Measurements from ENCODE around the gene EMILIN2. TPM values are rescaled to one million over a fixed set of nuclear protein-coding genes. Genes with fewer than 3 reads are reported as not detected.
A peak's percentile ranks its signal among the peaks of the same experiment; 100 is the strongest.

EMILIN2 gene
- total RNA-seq, 4 donors from 2014 or later = 10.8 to 24.2 (median 16.7) TPM

- Histone ChIP-seq H3K4me3 (no peak overlapping the region), H3K36me3 (peaks cover 57 to 97% (median 78%) of the 10 kb centered on the region in 4 donors), H3K27me3 (no peaks in the 10 kb centered on the region), H3K27ac (replicated peaks in 1 of 4) (no peak overlapping the region), H3K4me1 (peaks cover 0 to 22% (median 10%) of the 10 kb centered on the region in 4 donors), H3K9me3 (no peaks in the 10 kb centered on the region)
- WGBS = 86% methylated on average over 5 of the region's 5 CpGs
- TF ChIP-seq POLR2AphosphoS5 (IDR thresholded peaks at IDR 0.05) (no peak), CTCF (IDR thresholded peaks at IDR 0.05) (no peak), EP300 (IDR thresholded peaks at IDR 0.05) (no peak), POLR2A (IDR thresholded peaks at IDR 0.05; ENCODE audit: low read depth) (no peak)
- DNase-seq (ENCODE audit: extremely low spot score) = peak; percentile 55
- intact Hi-C loops (cut with DNase I) = no loop called here
Observed at GRCh38 chr18:2919600-2919999, 72.8 kb downstream of the EMILIN2 start.

- peaks cover 0 to 17% (median 9%) of the 10 kb centered on the region in 4 donors for H3K4me1 ChIP-seq
- intact Hi-C loops (cut with DNase I) = no loop called here
- no peaks in the 10 kb centered on the region for H3K27me3 ChIP-seq
- TF ChIP-seq POLR2A (IDR thresholded peaks at IDR 0.05; ENCODE audit: low read depth) (no peak), EP300 (IDR thresholded peaks at IDR 0.05) (no peak), POLR2AphosphoS5 (IDR thresholded peaks at IDR 0.05) (no peak), CTCF (IDR thresholded peaks at IDR 0.05) (no peak)
- no peak for DNase-seq (ENCODE audit: extremely low spot score)
- WGBS = 85% methylated on average over 5 of the region's 11 CpGs
- H3K36me3 ChIP-seq = peaks cover 61 to 97% (median 78%) of the 10 kb centered on the region in 4 donors
- H3K27ac ChIP-seq (replicated peaks in 1 of 4) = no peak overlapping the region
- no peaks in the 10 kb centered on the region for H3K9me3 ChIP-seq
- H3K4me3 ChIP-seq = no peak overlapping the region
Observed at GRCh38 chr18:2920027-2920426, 73.2 kb downstream of the EMILIN2 start.

- Histone ChIP-seq H3K27me3 (no peaks in the 10 kb centered on the region), H3K4me3 (no peak overlapping the region), H3K9me3 (no peaks in the 10 kb centered on the region), H3K36me3 (peaks cover 57 to 97% (median 79%) of the 10 kb centered on the region in 4 donors), H3K27ac (replicated peaks in 1 of 4) (no peak overlapping the region), H3K4me1 (peaks cover 0 to 16% (median 9%) of the 10 kb centered on the region in 4 donors)
- no peak for TF ChIP-seq CTCF (IDR thresholded peaks at IDR 0.05)
- no peak for TF ChIP-seq EP300 (IDR thresholded peaks at IDR 0.05)
- no peak for TF ChIP-seq POLR2A (IDR thresholded peaks at IDR 0.05; ENCODE audit: low read depth)
- no peak for TF ChIP-seq POLR2AphosphoS5 (IDR thresholded peaks at IDR 0.05)
- intact Hi-C loops (cut with DNase I) = no loop called here
- WGBS = 85% methylated on average over 16 of the region's 16 CpGs
- DNase-seq (ENCODE audit: extremely low spot score) = peak; percentile 79
Observed at GRCh38 chr18:2920546-2921343, 73.9 kb downstream of the EMILIN2 start.

- 92% methylated on average over 13 of the region's 14 CpGs for WGBS
- intact Hi-C loops (cut with DNase I) = no loop called here
- H3K27me3 ChIP-seq = no peaks in the 10 kb centered on the region
- H3K9me3 ChIP-seq = no peaks in the 10 kb centered on the region
- H3K4me1 ChIP-seq = peaks cover 0 to 10% (median 7%) of the 10 kb centered on the region in 4 donors
- TF ChIP-seq CTCF (IDR thresholded peaks at IDR 0.05) (no peak), POLR2AphosphoS5 (IDR thresholded peaks at IDR 0.05) (no peak), EP300 (IDR thresholded peaks at IDR 0.05) (no peak), POLR2A (IDR thresholded peaks at IDR 0.05; ENCODE audit: low read depth) (no peak)
- DNase-seq (ENCODE audit: extremely low spot score) = no peak
- peaks cover 60 to 97% (median 80%) of the 10 kb centered on the region in 4 donors for H3K36me3 ChIP-seq
- no peak overlapping the region for H3K27ac ChIP-seq (replicated peaks in 1 of 4)
- H3K4me3 ChIP-seq = no peak overlapping the region
Observed at GRCh38 chr18:2921778-2922177, 75.0 kb downstream of the EMILIN2 start.
